A549 (cell line): ENCODE results near the gene MED16. TPM values are rescaled to one million over a fixed set of nuclear protein-coding genes. Genes with fewer than 3 reads are reported as not detected.

Source experiments
- ATAC-seq, 2 experiments: fragments of 200-7000 bp in 1 of 2; fragments of >200 bp in 1 of 2; cut with Nextera tagmentation in 1 of 2; cut with Tn5 transposase in 1 of 2; 3 replicates each; pipeline versions ENCODE4 v1.8.0 to v1.9.1; 2018 to 2020; ENCODE audit warnings: mild to moderate bottlenecking in 1 of 2, moderate library complexity in 1 of 2
- CTCF ChIA-PET: fragments of 300-600 bp; sonication (Branson Sonifier 250); formaldehyde crosslinking; extraction: SDS; loops from one replicate; lab custom pipeline; 2021; ENCODE audit warnings: antibody characterized with exemption, inconsistent platforms; lab: Yijun Ruan, JAX
- POLR2A ChIA-PET: fragments of 350-600 bp; formaldehyde crosslinking; extraction: SDS; loops from one replicate; lab custom pipeline; 2021; ENCODE audit warnings: antibody characterized with exemption, inconsistent platforms; lab: Yijun Ruan, JAX
- DNase-seq, 2 experiments: peaks; one replicate each; pipeline versions ENCODE4 v3.0.0 to v3.0.0-alpha.2; 2011 to 2016; ENCODE audit warnings: low read depth in 1 of 2, low spot score in 1 of 2
- FAIRE-seq: peaks from 2 replicates; lab custom pipeline; 2011; peaks lifted over from hg19 to GRCh38; lab: Jason Lieb, UNC
- H3K27ac ChIP-seq, 2 experiments: fragments of >200 bp; sonication (Bioruptor Twin); formaldehyde crosslinking; 3 replicates each; pipeline ENCODE4 v1.5.1; 2016 to 2017
- H3K4me1 ChIP-seq: fragments of >200 bp; sonication (Bioruptor Twin); formaldehyde crosslinking; 3 replicates; pipeline ENCODE4 v1.6.1; 2016
- H3K4me2 ChIP-seq: fragments of >200 bp; sonication (Bioruptor Twin); formaldehyde crosslinking; 3 replicates; pipeline ENCODE4 v1.6.1; 2016
- H3K4me3 ChIP-seq: fragments of >200 bp; sonication (Bioruptor Twin); formaldehyde crosslinking; 3 replicates; pipeline ENCODE4 v1.5.1; 2016
- H3K9me3 ChIP-seq: fragments of >200 bp; sonication (Bioruptor Twin); formaldehyde crosslinking; 3 replicates; pipeline ENCODE4 v1.6.1; 2016
- BHLHE40 ChIP-seq: IDR thresholded peaks from 2 replicates; pipeline ENCODE4 v1.6.1; 2012; ENCODE audit warnings: low read depth, low read length, inconsistent platforms
- CBX8 ChIP-seq: fragments of 200-600 bp; sonication (generic); IDR thresholded peaks from 2 replicates; pipeline ENCODE4 v1.6.1; 2016
- CEBPB ChIP-seq, 2 experiments: fragments of >200 bp in 1 of 2; sonication (Bioruptor Twin) in 1 of 2; formaldehyde crosslinking in 1 of 2; IDR thresholded peaks; 2 replicates each; pipeline ENCODE4 v1.6.1; 2012 to 2016
- CHD2 ChIP-seq: fragments of 150-350 bp; IDR thresholded peaks from 2 replicates; pipeline ENCODE4 v1.6.1; 2014; ENCODE audit warnings: low read length; ENCODE audit not compliant: partially characterized antibody
- CHD4 ChIP-seq: fragments of 200-600 bp; sonication (generic); IDR thresholded peaks from 2 replicates; pipeline ENCODE4 v1.6.1; 2016; ENCODE audit warnings: antibody characterized with exemption, mild to moderate bottlenecking, borderline replicate concordance
- CTCF ChIP-seq: fragments of >200 bp; sonication (Bioruptor Twin); formaldehyde crosslinking; IDR thresholded peaks from 3 replicates; pipeline ENCODE4 v1.5.1; 2016
- EHMT2 ChIP-seq: fragments of 200-600 bp; sonication (generic); IDR thresholded peaks from 2 replicates; pipeline ENCODE4 v1.6.1; 2016; ENCODE audit warnings: antibody characterized with exemption, low read depth, mild to moderate bottlenecking, moderate library complexity
- ESRRA ChIP-seq: fragments of 150-350 bp; IDR thresholded peaks from 2 replicates; pipeline ENCODE4 v1.6.1; 2014; ENCODE audit warnings: mild to moderate bottlenecking, low read length, borderline replicate concordance
- FOXS1 ChIP-seq: fragments of 250-450 bp; sonication (Bioruptor Pico); IDR thresholded peaks from 2 replicates; pipeline ENCODE4 v1.5.0; 2020; ENCODE audit warnings: mild to moderate bottlenecking, moderate library complexity
- HDAC2 ChIP-seq: fragments of 200-600 bp; sonication (generic); IDR thresholded peaks from 2 replicates; pipeline ENCODE4 v1.6.1; 2016
- KDM1A ChIP-seq: fragments of 200-600 bp; sonication (generic); IDR thresholded peaks from 2 replicates; pipeline ENCODE4 v1.6.1; 2016; ENCODE audit warnings: low read depth, mild to moderate bottlenecking
- MAX ChIP-seq: IDR thresholded peaks from 2 replicates; pipeline ENCODE4 v1.6.1; 2012
- MAZ ChIP-seq: fragments of 150-350 bp; IDR thresholded peaks from 2 replicates; pipeline ENCODE4 v1.6.1; 2014; ENCODE audit warnings: antibody characterized with exemption, low read depth, low read length, borderline replicate concordance
- NFE2L2 ChIP-seq: fragments of 150-350 bp; conservative IDR thresholded peaks from 2 replicates; pipeline ENCODE4 v1.6.1; 2014; ENCODE audit warnings: low read length
- POLR2A ChIP-seq: IDR thresholded peaks from 2 replicates; pipeline ENCODE4 v1.6.1; 2012; ENCODE audit warnings: mild to moderate bottlenecking, low read length
- RAD21 ChIP-seq, 2 experiments: fragments of >200 bp in 1 of 2; sonication (Bioruptor Twin) in 1 of 2; formaldehyde crosslinking in 1 of 2; IDR thresholded peaks in 1 of 2; conservative IDR thresholded peaks in 1 of 2; 2 replicates in 1 of 2; 3 replicates in 1 of 2; pipeline ENCODE4 v1.6.1; 2012 to 2018; ENCODE audit warnings: inconsistent platforms in 1 of 2
- ZFP36 ChIP-seq: fragments of 450-650 bp; IDR thresholded peaks from 2 replicates; pipeline ENCODE4 v1.6.1; 2014; ENCODE audit warnings: borderline replicate concordance; ENCODE audit not compliant: partially characterized antibody
- ZNF302 ChIP-seq: fragments of 250-450 bp; sonication (Bioruptor Pico); IDR thresholded peaks from 2 replicates; pipeline ENCODE4 v1.9.0; 2021; ENCODE audit warnings: inconsistent platforms, mild to moderate bottlenecking, moderate library complexity
- ZSCAN20 ChIP-seq: fragments of 250-450 bp; sonication (Bioruptor Pico); IDR thresholded peaks from 2 replicates; pipeline ENCODE4 v1.8.0; 2022; ENCODE audit warnings: mild to moderate bottlenecking, moderate library complexity
- WGBS: methylation state at CpG from one replicate; pipeline ENCODE4 v1.1.6; 2017; ENCODE audit errors: missing lambda C conversion rate; 5-methylcytosine and 5-hydroxymethylcytosine counted together
- polyA plus RNA-seq, 4 experiments: library from polyadenylated mRNA; depleted of rRNA in 3 of 4; stranded (reverse); fragments of >200 nt; fragmentation: RNase III in 1 of 4; extraction: RNeasy Plus Mini Kit Qiagen cat#74134 plus additional on column Dnase treatment in 1 of 4; gene quantifications; 2 replicates in 3 of 4; 3 replicates in 1 of 4; pipeline ENCODE4 v1.2.3, GENCODE V29; 2011 to 2017
- TF ChIP-seq, protein P1 (sequence below): fragments of 150-350 bp; IDR thresholded peaks from 2 replicates; pipeline ENCODE4 v1.6.1; 2014; ENCODE audit warnings: low read depth, mild to moderate bottlenecking, low read length
- TF ChIP-seq, protein P2 (sequence below): IDR thresholded peaks from 2 replicates; pipeline ENCODE4 v1.6.1; 2012; ENCODE audit warnings: low read depth, borderline replicate concordance

Gene MED16
- polyA plus RNA-seq, 2 of the 4 experiments (the other 2 are of a cell fraction), result 8.0 to 12.7 TPM

DNA sequence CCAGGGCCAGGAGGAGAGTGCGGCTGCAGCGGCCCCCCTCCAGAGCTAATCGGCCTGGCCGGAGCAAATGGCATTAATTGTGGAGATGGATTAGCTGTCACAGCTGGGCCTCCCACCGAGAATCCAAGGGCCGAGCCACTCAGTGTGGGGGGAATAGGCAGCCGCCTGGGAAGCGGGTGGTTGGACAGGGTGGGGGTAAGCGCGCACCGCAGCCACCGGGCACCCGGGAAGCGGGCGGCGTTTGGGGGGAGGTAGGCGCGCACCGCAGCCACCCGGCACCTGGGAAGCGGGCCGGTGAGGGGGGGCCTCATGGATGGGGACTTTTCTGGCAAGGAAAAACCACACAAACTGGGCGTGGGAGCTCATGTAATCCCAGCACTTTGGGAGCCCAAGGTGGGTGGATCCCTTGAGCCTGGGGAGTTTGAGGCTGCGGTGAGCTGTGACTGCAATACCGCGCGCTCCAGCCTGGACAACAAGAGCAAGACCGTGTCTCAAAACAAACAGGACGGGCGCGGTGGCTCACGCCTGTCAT is 10.3 kb upstream of the MED16 start:
- POLR2A ChIA-PET, result no interaction called here
- CTCF ChIA-PET, result interaction anchor here (0.8 to 1.2 kb wide), 2 partner anchors 14 to 18 kb away, joined by 3 to 4 read pairs; no protein-coding TSS in a partner anchor
- ATAC-seq, result no peak

GRCh38 chr19:902446-903226 is 9.6 kb upstream of the MED16 start:
- WGBS, result 87% methylated on average over 14 of the region's 14 CpGs
- FAIRE-seq (no peak), ATAC-seq (no peak), DNase-seq (no peak)
- Histone ChIP-seq H3K4me3 (no peak overlapping the region), H3K4me1 (peaks cover 5% of the 10 kb centered on the region; the same call in 1 of the 3 replicates), H3K4me2 (no peak overlapping the region), H3K9me3 (no peaks in the 10 kb centered on the region), H3K27ac (no peak overlapping the region)
- ChIA-PET POLR2A (no interaction called here), CTCF (interaction anchor here (1.2 kb wide), 1 partner anchor 18 kb away, joined by 4 read pairs; no protein-coding TSS in a partner anchor)
- TF ChIP-seq ZFP36 (peak; percentile 48), BHLHE40 (no peak), KDM1A (0 out of 2 replicates have a peak, but pooled peaks have one; percentile 24)
- TF ChIP-seq, protein P1, sequence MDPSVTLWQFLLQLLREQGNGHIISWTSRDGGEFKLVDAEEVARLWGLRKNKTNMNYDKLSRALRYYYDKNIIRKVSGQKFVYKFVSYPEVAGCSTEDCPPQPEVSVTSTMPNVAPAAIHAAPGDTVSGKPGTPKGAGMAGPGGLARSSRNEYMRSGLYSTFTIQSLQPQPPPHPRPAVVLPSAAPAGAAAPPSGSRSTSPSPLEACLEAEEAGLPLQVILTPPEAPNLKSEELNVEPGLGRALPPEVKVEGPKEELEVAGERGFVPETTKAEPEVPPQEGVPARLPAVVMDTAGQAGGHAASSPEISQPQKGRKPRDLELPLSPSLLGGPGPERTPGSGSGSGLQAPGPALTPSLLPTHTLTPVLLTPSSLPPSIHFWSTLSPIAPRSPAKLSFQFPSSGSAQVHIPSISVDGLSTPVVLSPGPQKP, result no peak

More for the DNA sequence above, 10.3 kb upstream of the MED16 start:
- no peak for TF ChIP-seq CEBPB (IDR thresholded peaks at IDR 0.05)
- no peak for TF ChIP-seq CTCF
- TF ChIP-seq RAD21 (conservative IDR thresholded peaks at IDR 0.05 in 1 of 2, IDR thresholded peaks at IDR 0.05 in 1 of 2), result no peak
- no peak for TF ChIP-seq CHD2
- no peak for TF ChIP-seq ZSCAN20 (CRISPR knock-in tag)
- no peak for TF ChIP-seq MAX
- no peak for TF ChIP-seq ZNF302 (CRISPR knock-in tag)
- TF ChIP-seq MAZ, result no peak
- TF ChIP-seq, protein P1, result no peak
- TF ChIP-seq ESRRA, result no peak
- no peak for TF ChIP-seq FOXS1
- no peak for TF ChIP-seq EHMT2
- no peak for TF ChIP-seq POLR2A
- no peak for TF ChIP-seq CHD4
- TF ChIP-seq KDM1A, result no peak
- TF ChIP-seq CBX8, result no peak
- no peak for TF ChIP-seq HDAC2
- TF ChIP-seq, protein P2, sequence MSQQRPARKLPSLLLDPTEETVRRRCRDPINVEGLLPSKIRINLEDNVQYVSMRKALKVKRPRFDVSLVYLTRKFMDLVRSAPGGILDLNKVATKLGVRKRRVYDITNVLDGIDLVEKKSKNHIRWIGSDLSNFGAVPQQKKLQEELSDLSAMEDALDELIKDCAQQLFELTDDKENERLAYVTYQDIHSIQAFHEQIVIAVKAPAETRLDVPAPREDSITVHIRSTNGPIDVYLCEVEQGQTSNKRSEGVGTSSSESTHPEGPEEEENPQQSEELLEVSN, result no peak
- no peak for TF ChIP-seq NFE2L2
- no peak for TF ChIP-seq ZFP36
- TF ChIP-seq, all 56 proteins: peak for 0
- Histone ChIP-seq H3K4me2 (no peak overlapping the region), H3K4me1 (peaks cover 5% of the 10 kb centered on the region; the same call in 1 of the 3 replicates), H3K4me3 (no peak overlapping the region), H3K27ac (no peak overlapping the region), H3K9me3 (no peaks in the 10 kb centered on the region)
- FAIRE-seq (no peak), DNase-seq (no peak)
- WGBS, result 62% methylated on average over 10 of the region's 32 CpGs
